Adrenal gland (tissue), 12 donors: Measurements from ENCODE around the gene AGXT. TPM values are rescaled to one million over a fixed set of nuclear protein-coding genes. Genes with fewer than 3 reads are reported as not detected.

Source experiments
- DNase-seq, 7 donors: peaks; one replicate each; pipeline ENCODE4 v3.0.0-alpha.2; 2019 to 2020
- H3K27ac ChIP-seq, 5 donors: fragments of 200-600 bp; sonication (generic) in 4 of 5; 1 replicate in 3 of 5; 2 replicates in 2 of 5; pipeline versions ENCODE4 v1.5.1 to v1.8.0; 2016 to 2020; ENCODE audit warnings: mild to moderate bottlenecking in 1 of 5
- H3K27me3 ChIP-seq: fragments of 200-600 bp; 2 replicates; pipeline ENCODE4 v1.8.0; 2021
- H3K36me3 ChIP-seq, 2 donors: fragments of 200-600 bp; replicated peaks in 1 of 2; 1 replicate in 1 of 2; 2 replicates in 1 of 2; pipeline versions ENCODE4 v1.5.1 to v1.8.0; 2018 to 2022
- H3K4me1 ChIP-seq, 2 donors: fragments of 200-600 bp; replicated peaks in 1 of 2; 1 replicate in 1 of 2; 2 replicates in 1 of 2; pipeline versions ENCODE4 v1.5.1 to v1.8.0; 2018 to 2021
- H3K4me3 ChIP-seq, 4 donors: fragments of 200-600 bp; sonication (generic) in 3 of 4; one replicate each; pipeline ENCODE4 v1.5.1; 2016 to 2018
- H3K9me3 ChIP-seq, 3 donors: fragments of 200-600 bp; sonication (generic) in 1 of 3; replicated peaks in 1 of 3; 1 replicate in 2 of 3; 2 replicates in 1 of 3; pipeline versions ENCODE4 v1.5.1 to v1.8.0; 2016 to 2021
- CTCF ChIP-seq, 6 experiments: fragments of 450-650 bp in 4 of 6; fragments of 200-600 bp in 2 of 6; sonication (generic) in 1 of 6; IDR thresholded peaks; 1 replicate in 5 of 6; 2 replicates in 1 of 6; pipeline versions ENCODE4 v1.5.1 to v1.8.0; 2016 to 2021; ENCODE audit warnings: antibody characterized with exemption in 6 of 6, mild to moderate bottlenecking in 2 of 6, moderate library complexity in 1 of 6
- POLR2A ChIP-seq, 2 donors: fragments of 450-650 bp; IDR thresholded peaks; one replicate each; pipeline ENCODE4 v1.6.1; 2017; ENCODE audit warnings: antibody characterized with exemption in 2 of 2, mild to moderate bottlenecking in 2 of 2, moderate library complexity in 1 of 2
- WGBS, 4 donors: extraction: QIAGEN DNeasy Blood & Tissue Kit in 2 of 4; methylation state at CpG; one replicate each; pipeline versions ENCODE4 v1.1.5 to v1.1.7; 2013 to 2017; 5-methylcytosine and 5-hydroxymethylcytosine counted together
- intact Hi-C, 2 donors: fragments of 100-400 bp; cut with DNase I; formaldehyde crosslinking; loops; one replicate each; pipeline versions ENCODE4 v1.14.1 to v1.15.0; 2022 to 2023
- polyA plus RNA-seq, 3 donors: library from polyadenylated mRNA; stranded (reverse); fragments of 200-250 nt in 2 of 3; fragments of 350-450 nt in 1 of 3; fragmentation: Illumina TruSeq in 1 of 3; extraction: RNeasy Lipid Tissue Mini Kit (QIAGEN cat#74804) in 1 of 3; gene quantifications; one replicate each; pipeline ENCODE4 v1.2.3, GENCODE V29; 2013 to 2014
- total RNA-seq, 9 donors: library from RNA; depleted of rRNA in 4 of 9; stranded (reverse); fragments of >200 nt in 4 of 9; fragments of 120-200 nt in 1 of 9; fragmentation: NEBNext Ultra II Directional in 1 of 9; extraction: Animal tissue kit (Norgen Biotek cat#: 25700) in 1 of 9; gene quantifications; one replicate each; pipeline versions ENCODE4 v1.1.0 to v1.2.4, GENCODE V29; 2013 to 2023
- donor health status: healthy with polysubstance abuse.
- donor health status: Bipolar disorder and iron deficiency.
- donor health status: DM: yes; HTN: yes; CAD: no.
- donor health status: DM: no; HTN: no; CAD: no.
- donor health status: DM: no; HTN: no; CAD: no.
- donor health status: DM: yes; HTN: yes; CAD: no.

The AGXT gene
- total and polyA plus RNA-seq, 12 donors: 0.14 to 1.2 (median 0.47) TPM; not detected in 3

GRCh38 chr2:240850756-240851077 is 17.9 kb upstream of the AGXT start:
- Histone ChIP-seq H3K36me3 (no peaks in the 10 kb centered on the region), H3K4me3 (no peak overlapping the region), H3K27ac (no peak overlapping the region), H3K9me3 (no peaks in the 10 kb centered on the region), H3K27me3 (no peaks in the 10 kb centered on the region), H3K4me1 (no peaks in the 10 kb centered on the region)
- 55 to 70% (median 64%) methylated on average over 8 to 11 of the region's 11 CpGs for WGBS, 4 donors
- intact Hi-C loops: loop anchor here in 1 of 2 donors (10.0 kb wide), 3 partner anchors 134 to 364 kb away; no protein-coding TSS in a partner anchor
- DNase-seq: no peak
- TF ChIP-seq CTCF (IDR thresholded peaks at IDR 0.05): no peak
- TF ChIP-seq POLR2A (IDR thresholded peaks at IDR 0.05): no peak

- Histone ChIP-seq H3K4me3 (no peak overlapping the region), H3K27ac (no peak overlapping the region), H3K9me3 (no peaks in the 10 kb centered on the region), H3K27me3 (no peaks in the 10 kb centered on the region), H3K36me3 (no peaks in the 10 kb centered on the region), H3K4me1 (no peaks in the 10 kb centered on the region)
- 37 to 59% (median 41%) methylated on average over 5 to 33 of the region's 33 CpGs for WGBS, 4 donors
- intact Hi-C loops: loop anchor here in 1 of 2 donors (10.0 kb wide), 3 partner anchors 133 to 363 kb away; no protein-coding TSS in a partner anchor
- peak; percentile 80 to 95 (median 88) for DNase-seq
- TF ChIP-seq CTCF (IDR thresholded peaks at IDR 0.05): peak; percentile 80 to 96 (median 94)
- TF ChIP-seq POLR2A (IDR thresholded peaks at IDR 0.05): no peak
Measured at GRCh38 chr2:240851078-240851991, 17.3 kb upstream of the AGXT start.

GRCh38 chr2:240852671-240853314 is 15.8 kb upstream of the AGXT start:
- DNase-seq: no peak
- Histone ChIP-seq H3K27ac (no peak overlapping the region), H3K4me3 (no peak overlapping the region), H3K27me3 (no peaks in the 10 kb centered on the region), H3K9me3 (no peaks in the 10 kb centered on the region), H3K36me3 (no peaks in the 10 kb centered on the region), H3K4me1 (no peaks in the 10 kb centered on the region)
- TF ChIP-seq CTCF (IDR thresholded peaks at IDR 0.05) (no peak), POLR2A (IDR thresholded peaks at IDR 0.05) (no peak)
- WGBS, 4 donors: 83 to 86% (median 84%) methylated on average over 10 to 15 of the region's 15 CpGs
- intact Hi-C loops: loop anchor here in 1 of 2 donors (10.0 kb wide), 3 partner anchors 132 to 362 kb away; no protein-coding TSS in a partner anchor

GRCh38 chr2:240855670-240856069 is 13.0 kb upstream of the AGXT start:
- TF ChIP-seq CTCF (IDR thresholded peaks at IDR 0.05) (no peak), POLR2A (IDR thresholded peaks at IDR 0.05) (no peak)
- H3K4me3 ChIP-seq: no peak overlapping the region
- intact Hi-C loops: loop anchor here in 1 of 2 donors (10.0 kb wide), 3 partner anchors 129 to 359 kb away; no protein-coding TSS in a partner anchor
- H3K27me3 ChIP-seq: no peaks in the 10 kb centered on the region
- H3K36me3 ChIP-seq: no peaks in the 10 kb centered on the region
- 86 to 96% (median 90%) methylated on average over 7 to 8 of the region's 8 CpGs for WGBS, 4 donors
- H3K27ac ChIP-seq: no peak overlapping the region
- H3K9me3 ChIP-seq: no peaks in the 10 kb centered on the region
- DNase-seq: no peak
- H3K4me1 ChIP-seq: no peaks in the 10 kb centered on the region
